ENCODE measurements around the gene EPS8L3.
"Not testable (repeated sequence)": the region's sequence is repeated elsewhere in the genome, so short reads cannot be mapped to it uniquely, and the experiment has no call there.

The EPS8L3 gene

DNA sequence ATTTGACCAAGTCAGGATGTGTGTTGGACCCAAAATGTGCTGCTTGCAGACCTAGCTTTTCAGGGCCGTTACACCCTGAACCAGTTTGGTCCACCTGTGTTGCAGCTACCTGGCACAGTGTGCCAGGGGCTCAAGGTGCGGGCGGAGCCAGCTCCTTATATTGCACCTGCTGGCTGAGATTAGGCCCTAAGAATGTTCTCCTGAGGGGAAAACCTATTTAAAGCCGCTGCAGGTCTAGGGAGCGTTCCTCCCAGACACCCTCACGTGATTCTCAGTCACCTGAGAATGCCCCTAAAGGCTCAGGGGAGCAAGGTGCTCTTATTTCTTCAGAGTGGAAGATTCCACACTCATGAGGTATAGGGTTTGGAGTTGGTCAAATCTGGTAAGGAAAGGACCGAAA, 34.9 kb downstream of the EPS8L3 start:
- no peak for DNase-seq

DNA sequence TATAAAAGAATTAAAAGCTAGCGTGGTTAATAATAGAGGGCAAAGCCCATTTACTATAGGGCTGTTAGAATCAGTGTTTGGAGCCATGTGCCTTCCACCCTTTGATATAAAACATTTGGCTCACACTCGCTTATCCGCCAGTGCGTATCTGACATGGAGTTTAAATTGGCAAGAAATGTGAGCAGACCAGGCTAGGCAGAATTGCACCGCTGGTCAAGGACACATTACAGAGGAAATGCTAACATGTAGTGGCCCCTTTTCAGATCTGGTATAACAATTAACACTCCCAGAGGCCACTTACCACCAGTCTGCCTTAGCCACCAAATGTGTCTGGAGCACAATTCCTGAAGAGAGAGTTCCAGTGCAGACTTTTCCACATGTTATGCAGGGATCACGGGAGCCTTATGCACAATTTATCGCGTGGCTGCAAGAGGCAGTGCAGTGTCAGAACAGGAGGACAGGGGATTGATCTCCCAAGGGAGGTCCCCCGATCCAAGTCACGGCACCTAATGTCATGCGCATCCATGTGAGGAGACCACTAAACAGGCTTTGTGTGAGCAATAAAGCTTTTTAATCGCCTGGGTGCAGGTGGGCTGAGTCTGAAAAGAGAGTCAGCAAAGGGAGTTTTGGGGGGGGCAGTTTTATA, 36.9 kb downstream of the EPS8L3 start:
- DNase-seq: no peak

DNA sequence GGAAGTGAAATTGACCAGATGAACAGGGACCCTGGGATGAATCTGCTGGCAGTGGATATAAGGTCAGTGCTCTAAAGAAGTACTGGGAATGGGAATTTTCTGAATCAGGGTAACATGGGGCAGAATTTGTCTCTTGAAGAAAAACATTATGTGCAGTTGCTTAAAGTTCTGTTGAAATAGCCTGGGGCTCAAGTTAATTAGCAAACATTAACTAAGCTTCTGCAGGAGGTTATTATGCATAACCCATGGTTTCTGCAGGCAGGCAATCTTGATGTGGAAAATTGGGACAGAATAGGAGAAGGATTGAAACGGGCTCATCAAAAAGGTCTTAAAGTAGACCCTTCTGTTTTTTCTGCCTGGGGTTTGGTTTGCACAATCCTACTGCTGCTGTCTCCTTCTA, 37.7 kb downstream of the EPS8L3 start:
- DNase-seq: no peak

DNA sequence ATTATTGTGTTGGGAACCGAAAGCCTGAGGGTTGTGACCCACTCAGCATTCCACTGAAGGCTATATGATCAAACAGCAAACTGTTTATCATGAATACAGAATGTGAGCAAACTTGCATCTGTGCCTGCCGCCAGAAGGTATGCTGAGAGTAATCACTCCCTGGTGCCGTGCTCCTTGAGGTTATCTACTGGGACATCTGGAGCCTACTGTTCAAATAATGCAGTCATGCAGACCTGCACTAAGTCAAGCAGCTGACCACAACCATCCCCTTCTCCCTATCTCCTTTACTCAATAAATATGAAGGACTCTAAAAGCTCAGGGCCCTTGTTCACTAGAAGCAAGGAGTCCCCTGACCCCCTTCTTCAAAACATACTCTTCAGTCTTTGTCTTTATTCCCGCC, 38.2 kb downstream of the EPS8L3 start:
- no peak for DNase-seq

DNA sequence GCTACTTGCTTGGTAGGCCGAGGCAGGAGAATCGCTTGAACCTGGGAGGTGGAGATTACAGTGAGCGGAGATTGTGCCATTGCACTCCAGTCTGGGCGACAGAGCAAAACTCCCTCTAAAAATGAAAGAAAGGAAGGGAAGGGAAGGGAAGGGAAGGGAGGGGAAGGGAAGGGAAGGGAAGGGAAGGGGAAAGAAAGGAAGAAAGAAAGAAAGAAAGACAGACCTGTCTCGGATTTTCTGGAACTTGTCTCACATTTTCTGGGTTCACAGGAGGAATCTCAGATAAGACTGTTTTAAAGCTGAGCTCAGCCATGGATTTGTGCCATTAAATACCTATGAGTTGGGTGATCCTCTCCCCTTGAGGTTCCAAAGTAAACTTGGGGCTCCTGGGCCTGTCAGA, 38.8 kb downstream of the EPS8L3 start:
- DNase-seq: no peak

DNA sequence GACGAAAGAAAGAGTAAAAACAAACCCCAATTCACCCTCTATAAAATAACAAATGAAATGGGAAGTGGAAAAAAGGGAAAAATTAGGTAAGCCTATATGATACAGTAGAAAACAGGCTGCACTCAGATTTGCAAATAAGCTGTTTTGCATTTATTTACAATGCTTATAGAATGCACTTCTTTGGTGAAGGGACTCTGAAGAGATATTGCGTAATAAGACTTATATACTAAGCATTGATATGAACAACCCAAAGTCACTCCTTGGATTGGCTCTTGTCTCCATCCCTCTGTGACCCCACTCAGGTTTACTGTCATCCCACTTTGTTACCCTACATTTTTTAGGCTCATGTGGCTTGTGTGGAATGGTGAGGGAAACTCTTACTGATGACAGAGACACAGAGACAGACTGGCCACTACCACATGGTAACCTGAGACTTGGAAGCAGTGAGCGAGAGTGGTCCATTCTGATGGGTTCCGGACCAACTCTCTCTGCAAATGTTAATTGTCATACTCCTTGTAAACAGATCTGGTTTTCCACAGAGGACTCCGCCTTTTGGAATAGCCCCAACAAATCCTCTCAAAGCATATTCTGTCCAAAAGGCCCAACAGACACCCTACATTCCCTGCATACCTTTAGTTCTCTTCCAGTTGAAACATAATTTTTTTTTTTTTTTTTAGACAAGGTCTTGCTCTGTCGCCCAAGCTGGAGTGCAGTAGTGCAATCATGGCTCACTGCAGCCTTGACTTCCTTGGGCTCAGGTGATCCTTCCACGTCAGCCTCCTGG, 40.6 kb downstream of the EPS8L3 start:
- no peak for DNase-seq

DNA sequence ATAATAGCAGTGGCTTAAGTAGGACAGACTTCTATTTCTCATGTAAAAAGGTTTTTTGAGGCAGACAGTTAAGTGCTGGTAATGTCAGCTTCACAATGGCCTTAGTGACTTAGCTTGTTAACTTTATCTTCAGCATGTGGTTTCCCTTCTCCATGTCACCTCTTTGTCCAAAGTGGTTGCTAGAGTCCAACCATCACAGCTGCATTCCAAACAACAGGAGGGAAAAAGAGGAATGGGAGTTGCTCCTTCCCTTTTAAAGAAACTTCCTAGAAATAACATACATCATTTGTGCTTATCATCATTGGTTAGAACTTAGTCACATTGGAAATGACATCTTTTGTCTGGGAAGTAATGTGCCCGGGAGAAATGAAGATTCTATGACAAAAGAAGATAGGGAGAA, 41.8 kb downstream of the EPS8L3 start:
- DNase-seq: no peak

DNA sequence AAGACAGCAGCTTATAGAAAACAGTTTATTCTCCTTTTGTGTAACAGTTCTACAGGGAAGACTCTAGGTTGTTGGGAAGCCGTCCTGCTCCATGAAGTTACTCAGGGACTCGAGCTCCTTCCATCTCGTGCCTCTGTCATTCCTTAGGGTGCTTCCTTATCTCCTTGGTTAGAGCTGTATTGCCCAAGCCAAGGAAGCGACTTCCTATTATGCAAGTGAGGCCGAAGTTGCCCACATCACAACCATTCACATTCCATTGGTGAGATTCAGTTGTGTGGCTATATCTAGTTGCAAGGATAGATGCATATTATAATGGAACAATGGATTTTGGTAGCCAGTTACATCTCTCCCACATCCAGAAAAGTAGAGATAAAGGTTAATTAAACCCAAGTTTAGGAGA, 42.7 kb downstream of the EPS8L3 start:
- DNase-seq: no peak

DNA sequence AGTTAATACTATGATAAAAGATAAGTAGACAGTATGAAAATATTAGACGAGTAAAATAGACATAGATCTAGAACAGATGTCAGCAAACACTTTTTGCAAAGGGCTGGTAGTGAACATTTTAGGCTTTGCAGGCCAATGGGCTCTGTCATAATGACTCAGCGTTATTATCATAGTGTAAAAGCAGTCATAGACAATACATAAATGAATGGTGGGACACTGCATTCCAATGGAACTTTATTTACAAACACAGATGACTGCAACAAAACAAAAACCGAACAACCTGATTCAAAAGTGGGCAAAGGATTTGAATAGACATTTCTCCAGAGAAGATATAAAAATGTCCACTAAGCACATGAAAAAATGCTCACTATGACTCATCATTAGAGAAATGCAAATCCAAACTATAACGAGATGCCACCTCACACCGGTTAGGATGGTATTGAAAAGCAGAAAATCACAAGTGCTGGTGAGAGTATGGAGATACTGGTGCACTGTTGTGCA, 44.3 kb downstream of the EPS8L3 start:
- no peak for DNase-seq

DNA sequence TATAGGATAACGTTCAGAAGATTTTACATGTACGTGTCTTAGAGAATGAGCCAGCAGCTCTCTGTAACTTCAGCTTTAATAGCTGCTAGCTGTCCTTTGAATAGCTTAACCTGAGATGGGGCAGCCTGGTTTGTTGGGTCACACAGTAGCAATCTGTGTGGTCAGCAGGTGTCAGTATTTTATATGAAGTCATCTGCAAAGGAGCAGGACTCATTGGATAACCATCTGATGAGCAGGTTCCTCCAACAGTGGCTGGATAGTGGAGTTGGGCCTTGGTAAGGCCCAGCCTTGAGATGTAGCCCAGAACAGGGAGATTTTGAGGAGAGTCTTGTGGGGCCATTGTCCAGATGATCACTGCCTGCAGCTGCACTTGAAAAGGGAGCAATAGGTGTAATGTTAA, 45.2 kb downstream of the EPS8L3 start:
- DNase-seq: no peak

DNA sequence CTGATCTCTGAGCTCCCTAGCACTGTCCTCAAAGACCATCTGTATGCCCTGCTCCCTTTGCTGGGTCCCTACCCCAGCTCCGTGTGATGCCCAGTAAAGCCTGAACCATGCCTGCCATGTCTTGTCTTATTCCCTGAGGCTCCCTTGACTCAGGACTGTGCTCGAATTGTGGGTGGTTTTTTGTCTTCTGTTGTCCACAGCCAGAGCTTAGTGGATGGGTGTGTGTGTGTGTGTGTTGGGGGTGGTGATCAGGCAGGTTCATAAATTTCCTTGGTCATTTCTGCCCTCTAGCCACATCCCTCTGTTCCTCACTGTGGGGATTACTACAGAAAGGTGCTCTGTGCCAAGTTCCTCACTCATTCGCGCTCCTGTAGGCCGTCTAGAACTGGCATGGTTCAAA, 46.0 kb downstream of the EPS8L3 start:
- DNase-seq: no peak

DNA sequence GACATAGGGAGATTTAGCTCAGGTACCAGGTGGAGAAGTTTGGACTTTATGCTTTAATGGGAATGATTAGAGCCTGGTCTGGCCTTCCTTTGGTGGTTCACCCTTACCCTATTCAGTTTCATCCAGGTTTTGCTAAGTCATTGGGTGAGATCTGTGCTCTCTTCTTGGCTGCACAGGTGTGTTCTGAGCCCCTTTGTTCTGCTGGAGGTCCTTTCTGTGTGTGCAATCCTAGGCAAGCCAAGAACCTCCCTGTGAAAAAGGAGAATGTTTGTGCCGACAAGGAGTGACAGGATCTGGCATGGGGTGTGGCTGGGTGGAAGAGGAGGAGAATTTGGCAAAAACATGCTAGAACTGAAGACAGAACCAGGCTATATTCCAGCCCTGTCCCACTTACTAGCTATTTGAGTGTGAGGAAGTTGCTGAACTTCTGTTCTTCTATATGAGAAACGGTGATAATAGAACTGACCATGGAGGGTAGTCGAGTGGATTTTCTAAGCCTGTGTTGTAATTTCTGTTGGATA, 47.1 kb downstream of the EPS8L3 start:
- no peak for DNase-seq

DNA sequence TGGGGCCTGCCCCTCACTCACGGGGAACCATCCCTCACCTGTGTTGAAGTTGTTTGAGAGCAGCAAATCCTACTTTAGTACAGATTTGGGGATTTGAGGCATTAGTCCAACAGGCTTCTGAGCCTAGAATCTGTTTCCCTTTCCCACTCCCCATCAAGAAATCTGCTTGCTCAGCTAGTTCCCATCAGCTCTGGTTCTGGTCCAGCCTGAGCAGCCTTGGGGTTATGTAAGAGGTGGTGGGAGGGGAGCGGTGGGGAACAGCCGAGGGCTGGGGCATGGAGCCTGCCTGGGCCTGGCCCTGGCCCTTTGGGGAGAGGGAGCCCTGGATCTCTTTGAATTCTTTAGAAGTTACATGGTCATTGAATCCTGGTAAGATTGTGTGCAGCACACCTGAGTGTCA, 47.6 kb downstream of the EPS8L3 start:
- DNase-seq: no peak

DNA sequence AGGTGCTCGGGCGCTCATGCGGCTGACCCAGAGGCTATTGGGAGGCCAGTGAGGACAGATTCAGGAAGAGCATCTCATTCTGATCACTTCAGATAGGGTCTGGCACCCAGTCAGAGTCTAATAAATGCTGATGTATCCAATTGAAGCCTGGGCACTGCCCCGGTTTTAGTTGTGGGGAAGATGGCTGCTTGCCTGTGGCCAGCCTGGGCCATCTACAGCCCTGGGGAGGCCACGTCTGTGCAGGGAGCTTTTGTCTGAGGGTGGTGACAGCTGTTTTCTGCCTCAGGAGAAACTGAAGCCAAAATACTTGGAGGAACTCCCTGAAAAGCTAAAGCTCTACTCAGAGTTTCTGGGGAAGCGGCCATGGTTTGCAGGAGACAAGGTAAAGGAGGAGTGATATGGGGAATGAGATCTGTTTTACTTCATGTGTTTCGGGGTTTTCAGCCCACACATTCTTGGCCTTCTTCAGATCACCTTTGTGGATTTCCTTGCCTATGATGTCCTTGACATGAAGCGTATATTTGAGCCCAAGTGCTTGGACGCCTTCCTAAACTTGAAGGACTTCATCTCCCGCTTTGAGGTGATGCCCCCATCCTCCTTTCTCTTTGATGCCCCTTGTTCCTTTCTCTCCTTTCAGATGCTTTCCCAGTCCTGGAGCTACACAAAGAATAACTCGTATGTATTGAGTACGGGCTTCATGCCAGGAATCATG, 48.9 kb downstream of the EPS8L3 start:
- DNase-seq: no peak

DNA sequence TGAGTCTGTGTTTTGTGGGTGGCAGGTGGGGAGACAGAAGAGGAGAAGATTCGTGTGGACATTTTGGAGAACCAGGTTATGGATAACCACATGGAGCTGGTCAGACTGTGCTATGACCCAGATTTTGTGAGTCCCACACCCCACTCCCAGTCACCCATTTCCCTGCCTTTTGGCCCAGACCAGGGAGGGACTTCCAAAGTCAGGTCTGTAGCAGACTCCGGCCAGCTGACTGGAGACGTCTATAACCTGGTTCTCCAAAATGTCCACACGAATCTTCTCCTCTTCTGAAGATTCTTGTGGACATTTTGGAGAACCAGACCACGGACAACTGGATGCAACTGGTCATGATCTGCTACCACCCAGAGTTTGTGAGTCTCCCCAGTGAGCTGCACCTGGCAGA, 50.1 kb downstream of the EPS8L3 start:
- DNase-seq: no peak

DNA sequence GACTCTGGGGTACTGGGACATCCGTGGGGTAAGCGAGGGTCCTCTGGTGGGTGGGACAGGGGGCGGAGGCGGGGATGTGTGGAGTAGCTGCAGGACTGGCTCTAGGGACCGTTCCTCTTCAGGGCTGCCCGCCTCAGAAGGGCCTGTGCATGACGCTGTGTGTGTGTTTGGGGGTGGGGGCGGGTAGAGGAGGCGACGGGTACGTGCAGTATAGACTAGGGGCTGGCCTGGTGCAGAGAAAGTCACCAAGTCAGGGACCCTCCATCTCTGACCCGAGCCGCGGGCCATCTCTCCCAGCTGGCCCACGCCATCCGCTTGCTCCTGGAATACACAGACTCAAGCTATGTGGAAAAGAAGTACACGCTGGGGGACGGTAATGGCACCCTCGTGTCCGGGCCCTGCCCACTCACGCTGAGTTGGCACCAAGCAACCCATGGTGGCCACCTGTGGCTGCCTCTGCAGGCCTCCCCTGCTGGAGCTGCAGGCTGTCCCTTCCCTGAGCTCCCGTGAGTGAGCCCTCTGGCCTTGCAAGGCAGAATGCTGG, 51.3 kb downstream of the EPS8L3 start:
- no peak for DNase-seq

DNA sequence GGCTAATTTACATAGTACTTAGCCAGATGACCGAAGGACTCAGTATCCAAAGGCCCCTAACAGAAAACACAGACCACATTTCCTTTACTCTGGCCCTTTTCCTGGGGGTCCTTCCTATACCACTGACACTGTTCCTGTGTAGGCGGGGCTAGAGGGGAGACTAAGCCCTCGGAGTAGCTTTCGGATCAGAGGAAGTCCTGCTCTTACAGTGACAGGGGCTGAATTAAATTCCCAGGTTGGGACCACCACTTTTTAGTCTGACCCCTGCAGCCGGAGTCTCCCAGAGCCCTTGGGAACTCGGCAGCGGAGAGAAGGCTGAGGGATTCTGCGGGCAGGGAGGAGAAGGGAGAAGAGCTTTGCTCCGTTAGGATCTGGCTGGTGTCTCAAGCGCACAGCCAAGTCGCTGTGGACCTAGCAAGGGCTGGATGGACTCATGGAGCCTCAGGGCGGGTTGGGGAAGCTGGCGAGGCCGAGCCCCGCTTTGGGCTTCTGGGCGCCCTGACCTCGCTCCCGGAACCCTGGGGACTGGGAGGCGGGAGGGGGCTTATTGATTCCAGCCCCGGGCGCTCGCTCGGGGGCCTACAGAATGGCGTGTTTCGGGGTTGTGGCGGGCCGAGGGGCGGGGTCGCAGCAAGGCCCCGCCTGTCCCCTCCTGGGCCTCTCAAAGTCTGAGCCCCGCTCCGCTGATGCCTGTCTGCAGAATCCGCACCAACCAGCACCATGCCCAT, 52.0 kb downstream of the EPS8L3 start, which contains the start of gene GSTM5:
Gene GSTM5, plus strand, starts transcription at position 659 of the 728 bp plus-strand sequence. Its CDS starts 62 bp downstream, at position 721.
- not testable (repeated sequence) for DNase-seq

DNA sequence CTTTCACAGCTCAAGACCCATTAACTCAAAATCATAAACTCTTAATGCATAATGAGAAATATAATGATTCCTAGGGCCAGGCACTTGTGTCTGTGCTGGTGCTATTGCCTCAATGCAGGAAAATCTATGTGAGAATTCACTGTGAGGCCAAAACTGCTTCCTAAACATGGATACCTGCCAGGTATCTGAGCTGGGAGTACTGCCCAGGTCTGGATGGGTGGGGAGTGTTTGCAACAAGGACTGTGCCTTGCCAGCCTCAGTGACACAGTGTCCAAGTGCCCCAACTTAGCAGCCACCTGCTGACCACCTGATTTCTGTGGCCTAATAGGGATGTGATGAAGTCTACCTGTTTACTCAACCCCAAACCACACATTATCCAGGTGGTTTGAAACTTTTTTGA, 53.9 kb downstream of the EPS8L3 start:
- DNase-seq: not testable (repeated sequence)

DNA sequence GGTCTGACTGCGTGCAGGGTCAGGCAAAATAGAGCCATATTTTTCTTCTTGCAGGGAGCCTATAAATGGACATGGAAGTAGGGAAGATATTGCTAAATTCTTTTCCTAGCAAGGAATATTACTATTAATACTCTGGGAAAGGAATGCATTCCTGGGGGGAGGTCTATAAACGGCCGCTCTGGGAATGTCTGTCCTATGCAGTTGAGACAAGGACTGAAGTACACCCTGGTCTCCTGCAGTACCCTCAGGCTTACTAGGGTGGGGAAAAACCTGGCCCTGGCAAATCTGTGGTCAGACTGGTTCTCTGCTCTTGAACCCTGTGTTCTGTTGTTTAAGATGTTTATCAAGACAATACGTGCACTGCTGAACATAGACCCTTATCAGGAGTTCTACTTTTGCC, 54.8 kb downstream of the EPS8L3 start:
- DNase-seq: not testable (repeated sequence)

DNA sequence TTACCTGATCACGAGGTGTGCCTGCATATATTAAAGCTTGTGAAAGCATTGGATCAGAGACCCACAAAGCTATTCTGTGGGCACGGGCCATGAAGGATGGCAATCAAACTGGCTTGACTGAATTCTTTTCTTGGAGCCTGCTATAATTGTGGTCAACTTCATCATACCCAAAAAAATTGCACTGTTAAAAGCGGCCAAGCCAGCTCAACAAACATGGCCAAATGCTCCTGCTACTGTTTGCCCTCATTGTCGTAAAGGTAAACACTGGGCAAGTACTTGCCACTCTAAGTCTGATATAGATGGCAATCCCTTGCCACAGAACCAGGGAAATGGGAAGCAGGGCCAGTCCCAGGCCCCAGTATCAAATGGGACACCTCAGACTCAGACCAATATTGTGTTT, 58.3 kb downstream of the EPS8L3 start:
- no peak for DNase-seq

DNA sequence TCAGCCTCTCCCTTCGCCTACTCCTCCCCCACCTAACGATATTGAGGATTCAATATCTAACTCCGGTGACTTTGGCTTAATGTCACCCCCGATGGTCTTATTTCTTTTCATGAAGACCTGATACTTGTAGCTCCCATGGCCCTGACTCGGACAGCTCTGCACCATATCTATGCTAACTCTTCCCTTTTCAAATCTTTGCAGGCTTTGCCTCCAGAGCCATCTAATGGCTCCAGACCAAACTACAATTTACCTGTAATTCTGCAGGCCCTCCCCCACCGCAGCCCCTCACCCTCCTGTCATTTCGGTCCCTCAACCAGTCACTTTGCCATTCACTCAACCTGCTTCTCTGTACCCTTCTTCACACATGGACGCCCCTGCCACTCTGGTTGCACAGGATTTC, 59.5 kb downstream of the EPS8L3 start:
- no peak for DNase-seq

DNA sequence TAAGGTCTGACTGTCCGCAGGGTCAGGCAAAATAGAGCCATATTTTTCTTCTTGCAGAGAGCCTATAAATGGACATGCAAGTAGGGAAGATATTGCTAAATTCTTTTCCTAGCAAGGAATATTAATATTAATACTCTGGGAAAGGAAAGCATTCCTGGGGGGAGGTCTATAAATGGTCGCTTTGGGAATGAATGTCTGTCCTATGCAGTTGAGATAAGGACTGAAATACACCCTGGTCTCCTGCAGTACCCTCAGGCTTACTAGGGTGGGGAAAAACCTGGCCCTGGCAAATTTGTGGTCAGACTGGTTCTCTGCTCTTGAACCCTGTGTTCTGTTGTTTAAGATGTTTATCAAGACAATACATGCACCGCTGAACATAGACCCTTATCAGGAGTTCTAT, 60.8 kb downstream of the EPS8L3 start:
- not testable (repeated sequence) for DNase-seq
